Frontal cortex (tissue), 4 donors: Measurements from ENCODE around the gene FAM98B. TPM values are rescaled to one million over a fixed set of nuclear protein-coding genes. Genes with fewer than 3 reads are reported as not detected.

Experiments
- DNase-seq, 2 donors: peaks; one replicate each; pipeline ENCODE4 v3.0.0; 2012; ENCODE audit warnings: low spot score in 2 of 2
- FAIRE-seq: peaks from 2 replicates; lab custom pipeline; 2012; peaks lifted over from hg19 to GRCh38; lab: Jason Lieb, UNC
- total RNA-seq: library from RNA; depleted of rRNA; stranded (reverse); fragments of >200 nt; gene quantifications from one replicate; pipeline ENCODE4 v1.2.3, GENCODE V29; 2014
- donor health status: control.
- donor health status: control.
- donor health status: control.

Gene FAM98B
- total RNA-seq, 1 donor from 2014 or later: 37.9 TPM

- DNase-seq: no peak
- no peak for FAIRE-seq
These were observed 5.6 kb downstream of the FAM98B start for GRCh38 chr15:38459480-38459879.

- no peak for FAIRE-seq
- DNase-seq: no peak
These were observed 6.6 kb downstream of the FAM98B start for GRCh38 chr15:38460543-38460942.

GRCh38 chr15:38461066-38461833 lies 7.3 kb downstream of the FAM98B start:
- FAIRE-seq: no peak

GRCh38 chr15:38463893-38464292 lies 10.0 kb downstream of the FAM98B start:
- no peak for FAIRE-seq

More at GRCh38 chr15:38461066-38461833, 7.3 kb downstream of the FAM98B start:
- no peak for DNase-seq

GRCh38 chr15:38464675-38465074 lies 10.7 kb downstream of the FAM98B start:
- DNase-seq (no peak), FAIRE-seq (no peak)

More at GRCh38 chr15:38463893-38464292, 10.0 kb downstream of the FAM98B start:
- no peak for DNase-seq

GRCh38 chr15:38470816-38471215 lies 16.9 kb downstream of the FAM98B start:
- DNase-seq: no peak
- FAIRE-seq: no peak

- no peak for FAIRE-seq
These were observed 18.0 kb downstream of the FAM98B start for GRCh38 chr15:38471974-38472373.

GRCh38 chr15:38474155-38474757 lies 20.3 kb downstream of the FAM98B start:
- DNase-seq: peak; percentile 44
- peak; percentile 28 for FAIRE-seq

More at GRCh38 chr15:38471974-38472373, 18.0 kb downstream of the FAM98B start:
- DNase-seq: no peak

GRCh38 chr15:38475361-38475760 lies 21.4 kb downstream of the FAM98B start:
- DNase-seq: no peak
- no peak for FAIRE-seq

- no peak for DNase-seq
- FAIRE-seq: no peak
These were observed 22.2 kb downstream of the FAM98B start for GRCh38 chr15:38476120-38476519.

GRCh38 chr15:38477637-38478036 lies 23.7 kb downstream of the FAM98B start:
- FAIRE-seq (no peak), DNase-seq (no peak)

GRCh38 chr15:38479266-38479665 lies 25.3 kb downstream of the FAM98B start:
- FAIRE-seq: no peak
- no peak for DNase-seq

GRCh38 chr15:38479756-38480155 lies 25.8 kb downstream of the FAM98B start:
- FAIRE-seq (peak; percentile 81), DNase-seq (no peak)

- DNase-seq (no peak), FAIRE-seq (no peak)
These were observed 27.2 kb downstream of the FAM98B start for GRCh38 chr15:38481113-38481512.

- no peak for FAIRE-seq
- DNase-seq: no peak
These were observed 27.8 kb downstream of the FAM98B start for GRCh38 chr15:38481761-38482160.

- DNase-seq (no peak), FAIRE-seq (no peak)
These were observed 28.6 kb downstream of the FAM98B start for GRCh38 chr15:38482572-38482971.

GRCh38 chr15:38486936-38487335 lies 33.0 kb downstream of the FAM98B start:
- DNase-seq: no peak

GRCh38 chr15:38487378-38487777 lies 33.5 kb downstream of the FAM98B start:
- DNase-seq (no peak), FAIRE-seq (no peak)

More at GRCh38 chr15:38486936-38487335, 33.0 kb downstream of the FAM98B start:
- FAIRE-seq: no peak

GRCh38 chr15:38490242-38490922 lies 36.5 kb downstream of the FAM98B start:
- DNase-seq (no peak), FAIRE-seq (no peak)

- FAIRE-seq (no peak), DNase-seq (no peak)
These were observed 42.2 kb downstream of the FAM98B start for GRCh38 chr15:38496151-38496550.

GRCh38 chr15:38499651-38500050 lies 45.7 kb downstream of the FAM98B start:
- FAIRE-seq: no peak
- DNase-seq: no peak
